K562 (cell line): ENCODE measurements around the gene SNRPA. TPM values are rescaled to one million over a fixed set of nuclear protein-coding genes. Genes with fewer than 3 reads are reported as not detected.

Experiments
- ATF6 ChIP-seq: sonication (generic); formaldehyde crosslinking; IDR thresholded peaks from 2 replicates; pipeline ENCODE4 v1.4.0; 2020; ENCODE audit warnings: mild to moderate bottlenecking, missing genetic modification reagents
- CBX8 ChIP-seq: fragments of 200-600 bp; sonication (generic); IDR thresholded peaks from 2 replicates; pipeline ENCODE4 v1.6.1; 2012; ENCODE audit warnings: borderline replicate concordance, mixed run types, low read depth, mild to moderate bottlenecking, moderate library complexity, mixed read lengths, low read length, control low read depth, inconsistent platforms; ENCODE audit not compliant: poor library complexity, severe bottlenecking; ENCODE audit errors: extremely low read depth
- CREBBP ChIP-seq: IDR thresholded peaks from one replicate; pipeline ENCODE4 v1.6.1; 2012; ENCODE audit warnings: low read depth, mild to moderate bottlenecking, control low read depth, inconsistent platforms, low read length
- ELK3 ChIP-seq: fragments of 450-650 bp; formaldehyde crosslinking; IDR thresholded peaks from 2 replicates; pipeline ENCODE4 v1.4.0; 2020; ENCODE audit warnings: mild to moderate bottlenecking
- FOSL1 ChIP-seq: fragments of 200-800 bp; sonication (Bioruptor generic); conservative IDR thresholded peaks from 2 replicates; pipeline ENCODE4 v1.6.1; 2016; ENCODE audit warnings: missing genetic modification characterization, missing compliant biosample characterization
- FOXM1 ChIP-seq, 2 experiments: fragments of 450-650 bp in 1 of 2; sonication (generic) in 1 of 2; formaldehyde crosslinking in 1 of 2; IDR thresholded peaks; 2 replicates each; pipeline versions ENCODE4 v1.6.1 to v1.9.0; 2017 to 2022; ENCODE audit warnings: low read depth in 2 of 2, mild to moderate bottlenecking in 2 of 2, missing genetic modification reagents in 1 of 2, moderate library complexity in 1 of 2
- HDAC6 ChIP-seq: IDR thresholded peaks from 2 replicates; pipeline ENCODE4 v1.6.1; 2012; ENCODE audit warnings: low read depth, mild to moderate bottlenecking, control low read depth, inconsistent platforms, low read length, moderate library complexity
- HLTF ChIP-seq: fragments of 450-650 bp; IDR thresholded peaks from 2 replicates; pipeline ENCODE4 v1.6.1; 2016
- MAFG ChIP-seq: fragments of 450-650 bp; conservative IDR thresholded peaks from 2 replicates; pipeline ENCODE4 v1.6.1; 2016; ENCODE audit warnings: missing genetic modification characterization, missing compliant biosample characterization
- MCM2 ChIP-seq: fragments of 450-650 bp; IDR thresholded peaks from 2 replicates; pipeline ENCODE4 v1.6.1; 2017; ENCODE audit warnings: low read depth, mild to moderate bottlenecking
- MTA2 ChIP-seq: fragments of 450-650 bp; IDR thresholded peaks from 2 replicates; pipeline ENCODE4 v1.6.1; 2016; ENCODE audit warnings: low read depth
- NCOA6 ChIP-seq: fragments of 450-650 bp; IDR thresholded peaks from 2 replicates; pipeline ENCODE4 v1.6.1; 2017; ENCODE audit warnings: mild to moderate bottlenecking
- PTTG1 ChIP-seq: fragments of 450-650 bp; IDR thresholded peaks from 2 replicates; pipeline ENCODE4 v1.6.1; 2016; ENCODE audit warnings: low read depth, mild to moderate bottlenecking, missing genetic modification characterization, missing compliant biosample characterization
- SMARCB1 ChIP-seq: IDR thresholded peaks from 2 replicates; pipeline ENCODE4 v1.6.1; 2011; ENCODE audit warnings: improper control_type of control experiment, low read depth; ENCODE audit not compliant: insufficient read length
- WHSC1 ChIP-seq: IDR thresholded peaks from one replicate; pipeline ENCODE4 v1.6.1; 2012; ENCODE audit warnings: low read length, control low read depth, inconsistent platforms
- ZNF282 ChIP-seq: sonication (generic); formaldehyde crosslinking; IDR thresholded peaks from 2 replicates; pipeline ENCODE4 v1.8.1; 2023; ENCODE audit warnings: missing genetic modification reagents
- ZNF507 ChIP-seq: conservative IDR thresholded peaks from 2 replicates; pipeline ENCODE4 v1.6.1; 2017; ENCODE audit warnings: missing genetic modification characterization, missing compliant biosample characterization
- ZNF589 ChIP-seq: fragments of 200-800 bp; sonication (Bioruptor generic); IDR thresholded peaks from 2 replicates; pipeline ENCODE4 v1.6.1; 2016; ENCODE audit warnings: low read depth, missing genetic modification characterization, missing compliant biosample characterization
- polyA plus RNA-seq, 8 experiments: library from polyadenylated mRNA; depleted of rRNA in 4 of 8; stranded (reverse) in 5 of 8; unstranded in 3 of 8; fragments of >200 nt; fragmentation: Nextera tagmentation in 2 of 8; fragmentation: Illumina TruSeq in 1 of 8; extraction: Ambion mirVana in 2 of 8; extraction: Trizol in 1 of 8; gene quantifications; 2 replicates each; pipeline versions ENCODE4 v1.2.1 to v1.2.3, GENCODE V29; 2011 to 2014; ENCODE audit warnings: inconsistent platforms in 1 of 8, missing spikeins in 1 of 8
- total RNA-seq, 7 experiments: library from RNA; depleted of rRNA in 6 of 7; stranded (reverse); fragments of >200 nt in 6 of 7; fragmentation: Illumina TruSeq in 2 of 7; extraction: Trizol in 2 of 7; gene quantifications; 2 replicates each; pipeline versions ENCODE4 v1.2.1 to v1.2.3, GENCODE V29; 2011 to 2021; ENCODE audit warnings: low replicate concordance in 1 of 7
- TF ChIP-seq, protein P1 (sequence below): fragments of 250-450 bp; sonication (Bioruptor Pico); IDR thresholded peaks from 2 replicates; pipeline ENCODE4 v1.8.0; 2022; ENCODE audit warnings: inconsistent platforms, mild to moderate bottlenecking, moderate library complexity, borderline replicate concordance
- TF ChIP-seq, protein P2 (sequence below): sonication (generic); formaldehyde crosslinking; IDR thresholded peaks from 2 replicates; pipeline ENCODE4 v1.9.0; 2022; ENCODE audit warnings: mild to moderate bottlenecking, missing genetic modification reagents
- TF ChIP-seq, protein P3 (sequence below), 2 experiments: IDR thresholded peaks; 2 replicates each; pipeline ENCODE4 v1.6.1; 2011; ENCODE audit warnings: borderline replicate concordance in 1 of 2, control low read depth in 1 of 2, low read depth in 1 of 2, low read length in 1 of 2, mild to moderate bottlenecking in 1 of 2, mixed read lengths in 1 of 2, moderate library complexity in 1 of 2; ENCODE audit not compliant: insufficient read depth in 1 of 2, insufficient read length in 1 of 2, poor library complexity in 1 of 2, severe bottlenecking in 1 of 2; ENCODE audit errors: extremely low read depth in 1 of 2

The SNRPA gene
- total and polyA plus RNA-seq, 9 of the 15 experiments (the other 6 are each of a cell fraction or from before 2014, with no cell fraction given): 16.3 to 311 (median 193) TPM

- TF ChIP-seq ZNF589 (CRISPR knock-in tag): peak; percentile 75; the same call in 1 of the 2 replicates
- TF ChIP-seq SMARCB1: no peak
- TF ChIP-seq NCOA6: no peak
- peak; percentile 64; the same call in 1 of the 2 replicates for TF ChIP-seq PTTG1 (tag)
- TF ChIP-seq, protein P1, sequence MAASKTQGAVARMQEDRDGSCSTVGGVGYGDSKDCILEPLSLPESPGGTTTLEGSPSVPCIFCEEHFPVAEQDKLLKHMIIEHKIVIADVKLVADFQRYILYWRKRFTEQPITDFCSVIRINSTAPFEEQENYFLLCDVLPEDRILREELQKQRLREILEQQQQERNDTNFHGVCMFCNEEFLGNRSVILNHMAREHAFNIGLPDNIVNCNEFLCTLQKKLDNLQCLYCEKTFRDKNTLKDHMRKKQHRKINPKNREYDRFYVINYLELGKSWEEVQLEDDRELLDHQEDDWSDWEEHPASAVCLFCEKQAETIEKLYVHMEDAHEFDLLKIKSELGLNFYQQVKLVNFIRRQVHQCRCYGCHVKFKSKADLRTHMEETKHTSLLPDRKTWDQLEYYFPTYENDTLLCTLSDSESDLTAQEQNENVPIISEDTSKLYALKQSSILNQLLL (CRISPR knock-in tag): no peak
- peak; percentile 75 for TF ChIP-seq FOSL1 (tag)
- no peak for TF ChIP-seq MAFG (tag)
- TF ChIP-seq ATF6: no peak; the same call in 1 of the 2 replicates
- no peak for TF ChIP-seq FOXM1 (IDR thresholded peaks at IDR 0.05; ENCODE audit: low read depth)
- TF ChIP-seq FOXM1 (CRISPR knock-in tag; IDR thresholded peaks at IDR 0.05; ENCODE audit: low read depth): 0 out of 2 replicates have a peak, but pooled peaks have one; percentile 31
- no peak for TF ChIP-seq ELK3 (CRISPR knock-in tag)
- no peak for TF ChIP-seq WHSC1
- TF ChIP-seq HLTF: peak; percentile 57; the same call in 1 of the 2 replicates
- TF ChIP-seq MTA2: peak; percentile 63
- TF ChIP-seq ZNF282 (CRISPR knock-in tag): no peak
- TF ChIP-seq, protein P2, sequence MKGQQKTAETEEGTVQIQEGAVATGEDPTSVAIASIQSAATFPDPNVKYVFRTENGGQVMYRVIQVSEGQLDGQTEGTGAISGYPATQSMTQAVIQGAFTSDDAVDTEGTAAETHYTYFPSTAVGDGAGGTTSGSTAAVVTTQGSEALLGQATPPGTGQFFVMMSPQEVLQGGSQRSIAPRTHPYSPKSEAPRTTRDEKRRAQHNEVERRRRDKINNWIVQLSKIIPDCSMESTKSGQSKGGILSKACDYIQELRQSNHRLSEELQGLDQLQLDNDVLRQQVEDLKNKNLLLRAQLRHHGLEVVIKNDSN (CRISPR knock-in tag): peak; percentile 99
- no peak for TF ChIP-seq MCM2
- no peak for TF ChIP-seq HDAC6
- no peak for TF ChIP-seq ZNF507 (tag)
- no peak for TF ChIP-seq CREBBP
- no peak for TF ChIP-seq CBX8
- TF ChIP-seq, protein P3, sequence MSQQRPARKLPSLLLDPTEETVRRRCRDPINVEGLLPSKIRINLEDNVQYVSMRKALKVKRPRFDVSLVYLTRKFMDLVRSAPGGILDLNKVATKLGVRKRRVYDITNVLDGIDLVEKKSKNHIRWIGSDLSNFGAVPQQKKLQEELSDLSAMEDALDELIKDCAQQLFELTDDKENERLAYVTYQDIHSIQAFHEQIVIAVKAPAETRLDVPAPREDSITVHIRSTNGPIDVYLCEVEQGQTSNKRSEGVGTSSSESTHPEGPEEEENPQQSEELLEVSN (IDR thresholded peaks at IDR 0.05; ENCODE audit: borderline replicate concordance in 1 of 2, extremely low read depth in 1 of 2, insufficient read depth in 1 of 2, insufficient read length in 1 of 2, low read depth in 1 of 2, low read length in 1 of 2, poor library complexity in 1 of 2, severe bottlenecking in 1 of 2): peak; percentile 96 to 98
These were observed 737 bp upstream of the SNRPA start, which contains the start of gene ACTMAP (continued) for GRCh38 chr19:40750058-40750873.
